GM18858 (cell line): ENCODE results near the gene ATF2.

Experiments
- ATAC-seq: cut with Tn5 transposase; IDR thresholded peaks from one replicate; pipeline ENCODE4 v1.9.1; 2021; ENCODE audit not compliant: unreplicated experiment

Gene ATF2

DNA sequence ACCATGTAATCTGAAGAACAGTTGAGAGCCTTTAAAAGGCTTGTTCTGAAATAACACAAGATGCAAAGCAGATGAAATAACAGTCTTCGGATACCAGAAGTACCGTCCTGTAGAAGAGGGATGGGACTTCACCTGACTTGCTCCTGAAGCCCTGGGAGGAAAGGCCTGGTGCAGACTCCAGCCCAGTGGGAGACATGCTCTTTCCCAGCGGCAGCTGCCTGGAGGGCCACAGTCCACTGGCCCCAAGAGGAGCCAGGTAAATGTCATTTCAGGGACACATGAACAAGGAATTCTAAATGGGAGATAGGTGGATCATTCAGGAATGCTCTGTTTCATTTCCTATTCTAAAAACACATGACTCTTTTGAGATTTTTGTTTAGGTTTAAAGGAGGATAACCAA is 140.2 kb downstream of the ATF2 start:
- ATAC-seq, result no peak

DNA sequence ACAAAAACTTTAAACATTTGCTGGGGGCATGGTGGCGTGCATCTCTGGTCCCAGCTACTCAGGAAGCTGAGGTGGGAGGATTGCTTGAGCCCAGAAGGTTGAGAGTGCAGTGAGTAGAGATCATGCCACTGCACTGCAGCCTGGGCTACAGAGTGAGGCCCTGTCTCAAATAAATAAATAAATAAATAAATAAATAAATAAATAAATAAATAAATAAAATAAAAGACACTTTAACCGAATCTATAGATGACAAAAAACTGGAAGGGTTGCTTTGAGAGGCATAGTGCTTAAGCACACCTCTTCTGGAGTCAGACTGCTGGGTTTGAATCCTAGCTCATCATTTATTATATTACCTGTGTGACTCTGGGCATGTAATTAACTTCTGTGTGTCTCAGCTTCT is 141.6 kb downstream of the ATF2 start:
- no peak for ATAC-seq

DNA sequence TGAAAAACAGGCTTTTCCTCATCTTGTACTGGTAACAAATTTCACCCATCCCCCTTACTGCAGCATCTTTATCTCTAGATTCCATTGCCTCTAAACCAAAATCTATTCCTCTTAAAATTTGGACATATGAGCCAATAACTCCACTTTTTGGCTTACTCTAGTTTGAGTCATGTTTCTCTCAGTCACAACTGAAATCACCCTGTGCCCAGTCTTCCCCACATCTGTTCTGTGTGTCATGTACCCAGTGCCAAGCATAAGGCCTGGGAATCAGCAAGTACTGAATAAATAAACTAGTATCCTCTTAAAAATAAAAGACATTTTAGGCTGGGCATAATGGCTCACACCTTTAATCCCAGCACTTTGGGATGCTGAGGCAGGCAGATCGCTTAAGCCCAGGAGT is 142.1 kb downstream of the ATF2 start:
- ATAC-seq, result no peak

DNA sequence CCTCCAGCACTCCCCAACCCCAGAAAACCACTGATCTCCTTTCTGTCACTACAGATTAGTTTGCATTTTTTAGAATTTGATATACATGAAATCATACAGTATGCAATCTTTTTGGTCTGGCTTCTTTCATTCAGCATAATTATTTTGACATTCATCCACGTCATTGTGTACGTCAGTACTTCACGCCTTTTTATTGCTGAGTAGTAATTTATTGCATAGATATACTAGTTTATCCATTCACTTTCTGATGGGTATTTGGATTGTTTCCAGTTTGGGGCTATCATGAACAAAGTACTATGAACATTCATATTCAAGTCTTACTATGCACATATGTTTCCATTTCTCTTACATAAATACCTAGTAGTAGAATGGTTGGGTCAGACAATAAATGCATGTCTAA is 142.8 kb downstream of the ATF2 start:
- ATAC-seq, result no peak

DNA sequence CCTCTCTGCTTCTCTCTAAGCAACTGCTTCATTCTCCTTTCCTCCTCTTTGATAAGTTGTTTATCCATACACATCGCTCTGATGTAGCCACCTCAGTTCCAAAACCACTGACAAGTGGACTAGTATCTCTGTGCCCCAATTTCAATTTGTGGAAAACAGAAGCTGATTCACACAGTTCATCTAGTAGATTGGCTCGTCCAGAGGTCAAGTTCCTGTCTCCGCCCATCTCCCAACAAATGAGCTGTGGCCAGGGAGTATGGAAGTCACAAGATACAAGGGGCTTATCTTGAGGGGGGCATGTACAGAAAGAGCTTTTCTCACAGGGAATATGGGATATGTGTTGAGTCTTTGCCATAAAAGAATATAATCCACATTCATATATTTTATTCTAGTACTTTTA is 145.1 kb downstream of the ATF2 start:
- no peak for ATAC-seq
